GM18505 (cell line): ENCODE results near the gene LDB2.

Experiments
- ATAC-seq: cut with Tn5 transposase; IDR thresholded peaks from one replicate; pipeline ENCODE4 v1.9.1; 2021; ENCODE audit not compliant: unreplicated experiment
- POLR2A ChIP-seq: IDR thresholded peaks from 4 replicates; pipeline ENCODE4 v1.6.1; 2011; ENCODE audit warnings: borderline replicate concordance; ENCODE audit not compliant: insufficient read depth, insufficient read length; ENCODE audit errors: extremely low read depth

LDB2 gene

GRCh38 chr4:16785793-16786527 is 112.5 kb downstream of the LDB2 start:
- TF ChIP-seq POLR2A, result no peak
- no peak for ATAC-seq

GRCh38 chr4:16783119-16783518 is 115.3 kb downstream of the LDB2 start:
- TF ChIP-seq POLR2A, result no peak
- no peak for ATAC-seq

- no peak for ATAC-seq
- no peak for TF ChIP-seq POLR2A
Measured at GRCh38 chr4:16779028-16779675, 119.3 kb downstream of the LDB2 start.

- TF ChIP-seq POLR2A, result no peak
- ATAC-seq, result no peak
Measured at GRCh38 chr4:16777726-16778125, 120.7 kb downstream of the LDB2 start.

GRCh38 chr4:16775411-16776154 is 122.9 kb downstream of the LDB2 start:
- no peak for TF ChIP-seq POLR2A
- no peak for ATAC-seq

GRCh38 chr4:16772366-16772850 is 126.0 kb downstream of the LDB2 start:
- ATAC-seq, result no peak
- TF ChIP-seq POLR2A, result no peak

- ATAC-seq, result no peak
- TF ChIP-seq POLR2A, result no peak
Measured at GRCh38 chr4:16770710-16771285, 127.6 kb downstream of the LDB2 start.

GRCh38 chr4:16767861-16768260 is 130.6 kb downstream of the LDB2 start:
- no peak for TF ChIP-seq POLR2A
- ATAC-seq, result no peak

GRCh38 chr4:16767251-16767650 is 131.2 kb downstream of the LDB2 start:
- no peak for TF ChIP-seq POLR2A
- no peak for ATAC-seq

GRCh38 chr4:16765546-16765945 is 132.9 kb downstream of the LDB2 start:
- no peak for TF ChIP-seq POLR2A
- ATAC-seq, result no peak

- ATAC-seq, result no peak
- no peak for TF ChIP-seq POLR2A
Measured at GRCh38 chr4:16764622-16765021, 133.8 kb downstream of the LDB2 start.

GRCh38 chr4:16760617-16761363 is 137.7 kb downstream of the LDB2 start:
- TF ChIP-seq POLR2A, result no peak
- no peak for ATAC-seq
